Fibroblast of the aortic adventitia (primary cell): ENCODE measurements around the gene DDHD1. TPM values are rescaled to one million over a fixed set of nuclear protein-coding genes. Genes with fewer than 3 reads are reported as not detected.

Experiments used
- DNase-seq: peaks from one replicate; pipeline ENCODE4 v3.0.0-alpha.2; 2010; ENCODE audit warnings: low read depth
- H3K4me3 ChIP-seq: 2 replicates; pipeline ENCODE4 v1.5.1; 2011; ENCODE audit warnings: low read depth, mild to moderate bottlenecking, control low read depth, low read length, moderate library complexity
- CTCF ChIP-seq: IDR thresholded peaks from 2 replicates; pipeline ENCODE4 v1.5.1; 2011; ENCODE audit warnings: mild to moderate bottlenecking, low read length, control low read depth, inconsistent platforms; ENCODE audit not compliant: insufficient read depth
- total RNA-seq: library from RNA; depleted of rRNA; stranded (reverse); fragments of >200 nt; gene quantifications from 2 replicates; pipeline ENCODE4 v1.2.3, GENCODE V29; 2012; ENCODE audit warnings: low replicate concordance

DDHD1 gene
- total RNA-seq, 1 donor: 47.8 TPM

GRCh38 chr14:53043027-53043581 lies 110.0 kb downstream of the DDHD1 start:
- TF ChIP-seq CTCF: no peak
- H3K4me3 ChIP-seq: peak overlapping the region; percentile 45
- DNase-seq: peak; percentile 86

DNA sequence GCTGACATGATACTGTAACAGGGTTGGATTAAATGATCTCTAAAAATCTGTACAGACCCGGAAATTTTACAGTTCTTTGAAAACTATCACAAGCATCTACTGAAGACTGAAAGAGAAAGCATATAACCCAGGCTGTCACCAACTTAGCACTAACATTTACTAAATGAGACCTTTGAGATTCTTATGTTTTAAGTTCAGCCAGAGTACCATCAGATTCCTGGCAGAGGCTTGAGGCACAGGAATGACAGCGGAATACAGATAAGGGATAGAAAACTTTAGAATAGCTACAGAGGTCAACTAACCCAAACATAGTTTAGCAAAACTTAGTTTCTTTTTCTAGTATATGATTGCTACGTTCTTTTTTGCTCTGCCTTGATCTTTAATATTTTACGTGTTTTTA lies 110.6 kb downstream of the DDHD1 start:
- no peak for TF ChIP-seq CTCF
- peak; percentile 88 for DNase-seq
- peak overlapping the region; percentile 28 for H3K4me3 ChIP-seq

GRCh38 chr14:53041067-53041466 lies 112.1 kb downstream of the DDHD1 start:
- no peak for TF ChIP-seq CTCF
- no peak for DNase-seq
- H3K4me3 ChIP-seq: no peak overlapping the region

DNA sequence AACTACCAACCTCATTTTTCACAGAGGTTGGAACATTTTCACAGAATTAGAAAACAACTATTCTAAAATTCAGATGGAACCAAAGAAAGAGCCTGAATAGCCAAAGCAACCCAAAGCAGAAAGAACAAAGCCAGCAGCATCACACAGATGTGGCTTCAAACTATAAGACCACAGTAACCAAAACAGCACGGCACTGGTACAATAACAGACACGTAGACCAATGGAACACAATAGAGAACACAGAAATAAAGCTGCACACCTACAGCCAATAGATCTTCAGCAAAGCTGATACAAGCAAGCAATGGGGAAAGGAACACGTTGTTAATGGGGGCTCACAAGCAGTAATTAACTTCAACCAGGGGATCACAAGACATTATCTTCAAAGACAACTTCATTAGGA lies 114.5 kb downstream of the DDHD1 start:
- TF ChIP-seq CTCF: no peak
- no peak for DNase-seq
- no peak overlapping the region for H3K4me3 ChIP-seq

- DNase-seq: no peak
- TF ChIP-seq CTCF: no peak
- no peak overlapping the region for H3K4me3 ChIP-seq
Measured at GRCh38 chr14:53037016-53037415, 116.1 kb downstream of the DDHD1 start.

DNA sequence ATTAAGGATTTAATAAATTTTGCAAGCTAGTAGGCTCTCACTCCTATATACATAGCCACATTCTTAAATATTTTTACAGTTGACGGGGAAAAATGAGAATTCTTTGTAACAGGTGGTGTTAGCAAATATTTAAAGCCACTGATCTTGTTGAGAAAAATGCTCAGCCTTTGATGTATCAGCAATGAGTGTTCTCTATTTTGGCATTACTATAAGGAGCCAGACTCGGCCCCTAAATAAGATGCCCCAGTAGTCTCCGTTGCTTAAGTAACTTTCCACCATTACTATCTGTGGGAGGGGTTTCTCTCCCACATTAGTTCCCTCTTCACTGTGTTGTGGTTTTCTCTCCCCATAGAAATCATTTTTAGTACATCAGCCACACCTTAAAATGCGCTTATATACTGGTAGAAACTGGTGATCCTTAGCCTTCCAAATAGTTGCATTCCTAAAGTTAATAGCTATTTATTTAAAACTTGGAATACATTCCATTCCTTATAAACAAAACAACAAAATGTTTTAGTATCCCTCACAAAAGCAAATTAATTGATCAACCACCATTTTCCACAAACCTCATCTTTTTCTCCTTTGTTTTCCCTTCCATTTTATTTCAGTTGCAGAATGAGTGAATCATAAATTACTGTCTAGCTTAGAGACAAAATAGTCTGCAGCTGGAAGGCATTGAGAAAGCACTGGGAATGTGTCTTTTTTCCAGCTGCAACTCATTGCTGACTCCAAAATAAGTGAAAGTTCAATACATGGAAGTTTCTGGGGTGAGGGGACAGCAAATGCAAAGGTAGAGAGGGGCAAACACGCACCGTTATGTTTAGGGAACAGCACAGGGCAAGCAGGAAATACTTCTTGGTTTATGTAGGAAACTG lies 117.5 kb downstream of the DDHD1 start:
- no peak overlapping the region for H3K4me3 ChIP-seq
- TF ChIP-seq CTCF: no peak
- DNase-seq: peak; percentile 50
